ENCODE data around the gene SLC49A3.

The SLC49A3 gene

DNA sequence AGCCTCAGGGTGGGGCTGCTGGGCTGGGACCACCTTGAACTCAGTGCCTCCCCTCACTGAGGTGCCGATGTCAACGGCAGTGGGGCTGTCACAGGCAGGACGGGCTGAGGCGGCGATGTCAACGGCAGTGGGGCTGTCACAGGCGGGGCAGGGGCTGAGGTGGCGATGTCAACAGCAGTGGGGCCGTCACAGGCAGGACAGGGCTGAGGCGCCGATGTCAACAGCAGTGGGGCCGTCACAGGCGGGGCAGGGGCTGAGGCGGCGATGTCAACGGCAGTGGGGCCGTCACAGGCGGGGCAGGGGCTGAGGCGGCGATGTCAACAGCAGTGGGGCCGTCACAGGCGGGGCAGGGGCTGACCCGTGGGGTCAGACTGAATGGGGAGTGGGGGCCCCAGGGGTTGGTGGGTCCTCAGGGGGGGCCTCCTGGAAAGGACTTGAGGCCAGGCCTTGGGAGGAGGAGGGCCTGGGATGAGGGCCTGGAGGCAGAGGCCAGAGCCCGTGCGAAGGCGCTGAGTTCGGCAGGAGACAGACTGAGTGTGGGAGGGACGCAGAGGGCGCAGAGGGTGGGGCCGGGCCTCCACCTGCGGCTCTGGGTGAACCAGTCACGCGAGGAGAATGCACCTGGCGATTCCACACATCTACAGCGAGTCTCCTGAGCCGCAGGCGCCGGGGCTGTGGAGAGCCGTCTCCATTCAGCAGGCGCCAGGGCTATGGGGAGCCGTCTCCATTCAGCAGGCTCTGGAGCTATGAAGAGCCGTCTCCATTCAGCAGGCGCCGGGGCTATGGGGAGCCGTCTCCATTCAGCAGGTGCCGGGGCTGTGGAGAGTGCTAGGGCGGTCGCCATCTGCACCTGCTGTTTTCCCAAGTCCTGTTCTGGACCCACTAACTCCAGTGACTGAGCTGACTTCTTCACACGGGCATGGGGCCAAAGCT is 37.7 kb downstream of the SLC49A3 start:
- in situ Hi-C loops (cut with MboI; ENCODE audit: low pct_unique_long_range_greater_than_20kb, low sequenced_read_pairs, unreplicated experiment), result no loop called here
- no peak for DNase-seq (ENCODE audit: low spot score)
- no peak for TF ChIP-seq CTCF (IDR thresholded peaks at IDR 0.05; ENCODE audit: extremely low read depth, insufficient read depth, missing control alignments)

- in situ Hi-C loops (cut with MboI; ENCODE audit: low pct_unique_long_range_greater_than_20kb, low sequenced_read_pairs, unreplicated experiment), result no loop called here
- no peak for TF ChIP-seq CTCF (IDR thresholded peaks at IDR 0.05; ENCODE audit: extremely low read depth, insufficient read depth, missing control alignments)
- no peak for DNase-seq (ENCODE audit: low spot score)
Measured at GRCh38 chr4:650461-650860, 38.5 kb downstream of the SLC49A3 start.

DNA sequence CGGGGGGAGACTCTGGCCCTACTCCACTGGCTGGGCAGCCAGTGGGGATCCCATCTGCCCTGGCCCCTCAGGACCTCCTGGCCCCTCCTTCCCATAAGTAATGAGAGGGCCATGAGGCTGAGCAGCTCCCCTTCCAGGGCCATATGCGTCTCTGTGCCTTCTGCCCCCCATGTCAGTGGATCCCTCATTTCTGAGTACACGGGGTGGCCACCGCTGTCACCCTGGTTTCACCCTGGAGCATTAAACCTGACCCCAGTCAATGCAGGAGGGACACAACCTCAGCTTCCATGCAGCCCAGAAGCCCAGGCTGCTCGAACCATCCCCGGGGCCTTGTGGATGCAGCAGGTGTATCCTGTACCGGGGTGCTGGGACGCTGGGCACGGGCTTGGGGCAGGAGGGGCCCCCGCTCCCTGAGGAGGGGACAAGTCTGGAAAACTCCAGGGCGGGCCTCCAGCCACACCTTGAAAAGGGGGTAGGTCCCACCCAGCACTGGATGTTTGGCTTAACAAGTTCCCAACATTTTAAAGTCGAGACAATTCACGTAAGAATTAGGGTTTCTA is 39.1 kb downstream of the SLC49A3 start:
- no peak for TF ChIP-seq CTCF (IDR thresholded peaks at IDR 0.05; ENCODE audit: extremely low read depth, insufficient read depth, missing control alignments)
- in situ Hi-C loops (cut with MboI; ENCODE audit: low pct_unique_long_range_greater_than_20kb, low sequenced_read_pairs, unreplicated experiment), result no loop called here
- no peak for DNase-seq (ENCODE audit: low spot score)

DNA sequence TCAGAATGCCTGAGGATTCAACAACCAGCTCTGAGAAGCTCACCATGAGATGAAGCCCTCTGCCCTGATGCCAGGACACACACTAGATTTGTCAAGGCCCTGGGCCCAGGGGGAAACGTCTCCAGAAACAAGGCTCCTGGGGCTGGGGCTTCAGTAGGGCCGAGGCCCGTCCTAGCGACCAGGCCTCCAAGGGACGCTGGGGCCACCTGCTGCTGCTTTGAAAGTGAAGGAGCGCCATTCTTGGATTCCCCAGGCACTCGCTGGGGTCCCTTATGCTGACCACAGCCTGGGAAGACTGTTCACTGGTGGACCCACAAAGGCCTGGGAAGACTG is 39.7 kb downstream of the SLC49A3 start:
- in situ Hi-C loops (cut with MboI; ENCODE audit: low pct_unique_long_range_greater_than_20kb, low sequenced_read_pairs, unreplicated experiment), result no loop called here
- no peak for TF ChIP-seq CTCF (IDR thresholded peaks at IDR 0.05; ENCODE audit: extremely low read depth, insufficient read depth, missing control alignments)
- no peak for DNase-seq (ENCODE audit: low spot score)

DNA sequence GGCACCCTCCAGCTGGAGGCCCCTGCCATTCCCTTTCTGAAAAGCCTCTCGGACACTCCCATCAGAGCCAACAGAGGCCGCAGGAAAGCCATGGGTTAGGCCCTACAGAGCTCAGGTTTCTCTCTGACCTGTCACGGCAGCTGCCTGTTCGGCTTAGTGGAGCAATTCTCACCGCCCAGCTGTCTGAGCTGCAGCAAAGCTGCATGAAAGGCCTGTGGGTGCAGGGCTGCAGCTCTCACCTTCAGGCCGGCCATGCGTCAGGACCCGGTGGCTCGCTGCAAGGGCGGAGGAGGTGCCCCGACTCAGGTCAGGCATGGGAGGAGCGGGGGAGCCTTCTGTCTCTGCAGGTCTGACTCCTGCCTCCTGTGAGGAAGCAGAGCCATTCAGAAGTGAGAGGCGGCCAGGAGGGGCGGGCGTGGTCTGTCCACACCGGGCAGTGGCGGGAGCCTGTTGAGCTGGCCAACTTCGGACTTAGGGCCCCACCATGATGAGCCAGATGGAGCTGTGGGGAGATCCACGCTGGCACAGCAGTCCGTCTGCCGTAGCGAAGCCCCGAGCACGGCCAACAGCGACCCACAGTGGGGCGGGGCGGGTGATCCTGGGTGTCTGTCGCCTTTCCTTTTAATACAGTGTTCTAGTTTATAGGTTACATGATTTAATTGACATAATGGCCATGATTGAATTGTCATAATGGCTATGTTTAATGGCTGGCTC is 40.2 kb downstream of the SLC49A3 start:
- DNase-seq (ENCODE audit: low spot score), result no peak
- in situ Hi-C loops (cut with MboI; ENCODE audit: low pct_unique_long_range_greater_than_20kb, low sequenced_read_pairs, unreplicated experiment), result no loop called here
- no peak for TF ChIP-seq CTCF (IDR thresholded peaks at IDR 0.05; ENCODE audit: extremely low read depth, insufficient read depth, missing control alignments)

DNA sequence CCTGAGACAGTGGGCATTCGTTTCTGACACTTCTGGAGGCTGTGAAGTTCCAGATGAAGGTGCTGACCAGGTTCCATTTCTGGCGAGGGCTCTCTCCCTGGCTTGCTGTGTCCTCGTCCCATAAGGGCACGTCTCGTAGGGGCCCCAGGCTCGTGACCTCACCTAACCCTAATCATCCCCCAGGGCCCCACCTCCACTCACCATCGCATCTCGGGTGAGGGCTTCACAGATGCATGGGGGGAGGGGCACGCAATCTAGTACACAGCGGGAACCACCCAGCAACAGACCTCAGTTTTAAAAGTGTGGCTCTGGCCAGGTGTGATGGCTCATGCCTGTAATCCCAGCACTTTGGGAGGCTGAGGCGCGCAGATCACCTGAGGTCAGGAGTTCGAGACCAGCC is 41.5 kb downstream of the SLC49A3 start:
- DNase-seq (ENCODE audit: low spot score), result no peak
- TF ChIP-seq CTCF (IDR thresholded peaks at IDR 0.05; ENCODE audit: extremely low read depth, insufficient read depth, missing control alignments), result no peak
- in situ Hi-C loops (cut with MboI; ENCODE audit: low pct_unique_long_range_greater_than_20kb, low sequenced_read_pairs, unreplicated experiment), result no loop called here
